ENCODE results near the gene ECE1. TPM values are rescaled to one million over a fixed set of nuclear protein-coding genes. Genes with fewer than 3 reads are reported as not detected.
A peak's percentile ranks its signal among the peaks of the same experiment; 100 is the strongest.

Gene ECE1
- total and polyA plus RNA-seq, 2 of the 8 experiments (the other 6 are each of a cell fraction or from before 2014, with no cell fraction given): 21.4 to 36.8 TPM

- Histone ChIP-seq H2BK20ac (ENCODE audit: low read length) (no peak overlapping the region), H3K79me2 (ENCODE audit: control insufficient read depth in 1 of 2, insufficient read depth in 2 of 2, low read length in 2 of 2) (peaks cover 7 to 49% of the 10 kb centered on the region in 2 experiments), H2BK12ac (ENCODE audit: low read depth, low read length) (no peak overlapping the region), H3K27me3 (replicated peaks in 1 of 4; ENCODE audit: control insufficient read depth in 3 of 4, extremely low read depth in 1 of 4, insufficient read depth in 3 of 4, low read length in 3 of 4) (peaks cover 0 to 11% (median 4%) of the 10 kb centered on the region in 4 experiments; a peak in 6 of 7 replicates), H3K9ac (replicated peaks in 1 of 4; ENCODE audit: extremely low read depth in 1 of 4, low read depth in 3 of 4, low read length in 3 of 4) (peak overlapping the region; percentile 72 to 97 (median 80)), H3K4me1 (replicated peaks in 1 of 4; ENCODE audit: control insufficient read depth in 3 of 4, insufficient read depth in 4 of 4, low read length in 3 of 4) (peaks cover 0 to 1% (median 0%) of the 10 kb centered on the region in 4 experiments; a peak in 3 of 7 replicates), H2AFZ (ENCODE audit: low read length) (no peak overlapping the region), H3K14ac (ENCODE audit: insufficient read length) (no peak overlapping the region), H2BK120ac (replicated peaks; ENCODE audit: low read depth, low read length) (no peak overlapping the region), H3K79me1 (ENCODE audit: low read depth, low read length) (no peaks in the 10 kb centered on the region), H3K9me3 (ENCODE audit: insufficient read depth in 2 of 2, low read depth in 1 of 2, low read length in 1 of 2) (no peaks in the 10 kb centered on the region), H4K8ac (ENCODE audit: extremely low read depth, insufficient read depth, low read length) (peak overlapping the region; percentile 100; the same call in 1 of the 2 replicates), H3K23ac (ENCODE audit: insufficient read length) (no peak overlapping the region), H3K36me3 (ENCODE audit: control insufficient read depth in 2 of 4, insufficient read depth in 4 of 4, low read length in 3 of 4) (peaks cover 0 to 9% (median 2%) of the 10 kb centered on the region in 4 experiments; a peak in 3 of 8 replicates), H4K91ac (replicated peaks; ENCODE audit: insufficient read length, low read length) (no peak overlapping the region), H2AK5ac (ENCODE audit: low read depth, low read length) (no peak overlapping the region), H4K5ac (ENCODE audit: insufficient read length, low read depth, low read length) (no peak overlapping the region), H3K18ac (ENCODE audit: extremely low read depth, low read length) (0 out of 2 replicates have a peak overlapping the region, but pooled peaks have one; percentile 19), H4K20me1 (replicated peaks in 1 of 2; ENCODE audit: control insufficient read depth in 1 of 2, insufficient read depth in 2 of 2, low read length in 2 of 2) (peaks cover 7 to 12% of the 10 kb centered on the region in 2 experiments), H3K4me3 (ENCODE audit: extremely low read depth in 1 of 4, insufficient read depth in 2 of 4, low read depth in 3 of 4, low read length in 4 of 4) (peak overlapping the region; percentile 69 to 100 (median 86)), H3K27ac (ENCODE audit: low read depth, low read length) (peak overlapping the region; percentile 59), H3K23me2 (ENCODE audit: low read depth, low read length) (peaks cover 6% of the 10 kb centered on the region), H2BK5ac (ENCODE audit: low read depth, low read length) (no peak overlapping the region), H2BK15ac (ENCODE audit: low read length) (no peak overlapping the region), H3K56ac (replicated peaks; ENCODE audit: insufficient read length, low read depth, low read length) (no peak overlapping the region), H3K4me2 (ENCODE audit: insufficient read depth in 1 of 2, low read depth in 2 of 2, low read length in 2 of 2) (peak overlapping the region; percentile 68 to 90), H3K4ac (replicated peaks; ENCODE audit: insufficient read length, low read depth, low read length) (no peak overlapping the region)
- DNase-seq (ENCODE audit: low read depth in 1 of 2, low spot score in 2 of 2) (peak in 1 of 2 experiments; percentile 73), FAIRE-seq (no peak)
- POLR2A ChIA-PET (ENCODE audit: partially characterized antibody): interaction anchor here (0.7 to 2.4 kb wide), 3 partner anchors 10 to 93 kb away, joined by 3 to 7 read pairs (median 4); no protein-coding TSS in a partner anchor
- 1% methylated on average over 32 of the region's 69 CpGs; no CpG with 5 or more reads in 1 of the 2 experiments for WGBS, 2 experiments (ENCODE audit: extremely low coverage in 1 of 2, insufficient coverage in 1 of 2, insufficient read length in 1 of 2, insufficient replicate concordance in 2 of 2, low coverage in 1 of 2, low lambda C conversion rate in 2 of 2, missing lambda C conversion rate in 1 of 2)
- CTCF ChIA-PET (ENCODE audit: partially characterized antibody): interaction anchor here (0.7 kb wide), 1 partner anchor 79 kb away, joined by 3 read pairs; no protein-coding TSS in a partner anchor
- no peak for TF ChIP-seq JUND (IDR thresholded peaks at IDR 0.05; ENCODE audit: low read length)
- TF ChIP-seq SUZ12 (IDR thresholded peaks at IDR 0.05; ENCODE audit: low read length): no peak
- no peak for TF ChIP-seq GABPA (IDR thresholded peaks at IDR 0.05; ENCODE audit: borderline replicate concordance, insufficient read depth, low read length)
- TF ChIP-seq TAF1 (IDR thresholded peaks at IDR 0.05; ENCODE audit: low read depth, low read length): peak; percentile 50; the same call in 1 of the 2 replicates
- no peak for TF ChIP-seq HDAC6 (IDR thresholded peaks at IDR 0.05; ENCODE audit: low read depth, low read length)
- TF ChIP-seq TAF7 (optimal IDR thresholded peaks at IDR 0.05; ENCODE audit: borderline replicate concordance, low read depth, low read length): peak; percentile 33
- TF ChIP-seq POLR2AphosphoS5 (IDR thresholded peaks at IDR 0.05; ENCODE audit: low read depth, low read length): no peak
These were observed 114.3 kb downstream of the ECE1 start for GRCh38 chr1:21175670-21176581.
